ENCODE measurements around the gene MYORG.
"Not testable (repeated sequence)": the region's sequence is repeated elsewhere in the genome, so short reads cannot be mapped to it uniquely, and the experiment has no call there.

Gene MYORG

GRCh38 chr9:34368796-34369195, 7.9 kb downstream of the MYORG start:
- not testable (repeated sequence) for DNase-seq (ENCODE audit: low spot score)

DNA sequence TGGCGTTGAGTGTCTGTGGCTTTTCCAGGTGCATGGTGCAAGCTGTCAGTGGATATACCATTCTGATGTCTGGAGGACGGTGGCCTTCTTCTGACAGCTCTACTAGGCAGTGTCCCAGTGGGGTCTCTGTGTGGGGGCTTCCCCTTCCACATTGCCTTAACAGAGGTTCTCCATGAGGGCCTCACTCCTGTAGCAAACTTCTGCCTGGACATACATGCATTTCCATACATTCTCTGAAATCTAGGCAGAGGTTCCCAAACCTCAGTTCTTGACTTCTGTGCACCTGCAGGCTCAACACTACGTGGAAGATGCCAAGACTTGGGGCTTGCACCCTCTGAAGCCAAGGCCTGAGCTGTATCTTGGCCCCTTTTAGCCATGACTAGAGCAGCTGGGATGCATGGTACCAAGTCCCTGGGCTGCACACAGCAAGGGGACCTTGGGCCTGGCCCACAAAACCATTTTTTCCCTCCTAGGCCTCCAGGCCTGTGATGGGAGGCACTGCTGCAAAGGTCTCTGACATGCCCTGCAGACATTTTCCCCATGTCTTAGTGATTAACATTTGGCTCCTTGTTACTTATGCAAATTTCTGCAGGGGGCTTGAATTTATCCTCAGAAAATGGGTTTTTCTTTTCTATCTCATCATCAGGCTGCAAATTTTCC, 8.8 kb downstream of the MYORG start:
- not testable (repeated sequence) for DNase-seq (ENCODE audit: low spot score)

- no peak for DNase-seq (ENCODE audit: low spot score)
These were observed 10.3 kb downstream of the MYORG start for GRCh38 chr9:34366365-34366764.

- DNase-seq (ENCODE audit: low spot score), result no peak
These were observed 11.4 kb downstream of the MYORG start for GRCh38 chr9:34365282-34365681.

DNA sequence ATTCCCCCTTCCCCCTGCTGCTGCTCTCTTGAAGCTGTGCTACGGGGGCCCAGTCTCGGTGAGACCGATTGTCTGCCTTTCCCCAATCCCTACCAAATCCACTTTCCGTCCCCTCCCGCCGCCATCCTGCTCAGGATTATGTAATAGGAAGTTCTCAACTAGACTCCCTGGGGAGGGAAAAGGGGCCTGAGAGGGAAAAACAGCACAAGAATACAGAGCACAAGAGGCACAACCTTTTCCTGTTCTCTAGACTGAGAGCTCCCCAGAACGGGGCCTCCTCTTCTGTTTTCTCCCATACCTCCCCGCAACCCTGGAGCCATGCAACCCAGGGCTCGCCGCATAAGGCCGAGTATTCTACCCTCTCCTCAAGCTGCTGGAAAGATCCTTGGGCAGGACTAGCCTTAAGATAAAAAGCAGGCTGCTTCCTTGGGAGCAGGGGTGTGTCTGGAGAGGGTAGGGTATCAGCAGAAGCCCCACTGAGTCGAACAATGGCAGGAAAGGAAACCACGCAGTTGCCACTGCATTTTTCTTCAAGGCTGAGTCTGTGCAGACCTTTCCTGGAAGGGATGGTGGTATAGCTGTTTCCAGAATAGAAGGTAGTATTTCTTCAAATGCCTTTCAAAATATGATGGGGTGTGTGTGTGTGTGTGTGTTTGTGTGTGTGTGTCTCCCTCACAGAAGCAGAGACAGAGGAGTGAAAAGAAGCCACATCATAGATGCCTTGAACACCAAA, 12.9 kb downstream of the MYORG start:
- DNase-seq (ENCODE audit: low spot score), result no peak

GRCh38 chr9:34362614-34363214, 14.0 kb downstream of the MYORG start:
- DNase-seq (ENCODE audit: low spot score), result no peak

DNA sequence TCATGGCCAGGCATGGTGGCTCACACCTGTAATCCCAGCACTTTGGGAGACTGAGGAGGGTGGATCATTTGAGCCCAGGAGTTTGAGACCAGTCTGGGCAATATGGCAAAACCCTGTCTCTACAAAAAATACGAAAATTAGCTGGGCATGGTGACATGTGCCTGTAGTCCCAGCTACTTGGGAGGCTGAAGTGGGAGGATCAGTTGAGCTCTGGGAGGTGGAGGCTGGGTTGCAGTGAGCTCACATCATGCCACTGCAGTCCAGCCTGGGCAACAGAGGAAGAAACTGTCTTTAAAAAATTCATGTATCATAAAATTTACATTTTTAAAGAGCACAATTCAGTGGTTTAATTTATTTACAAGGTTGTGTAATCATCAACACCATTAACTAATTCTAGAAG, 23.7 kb downstream of the MYORG start:
- DNase-seq (ENCODE audit: low spot score), result not testable (repeated sequence)

DNA sequence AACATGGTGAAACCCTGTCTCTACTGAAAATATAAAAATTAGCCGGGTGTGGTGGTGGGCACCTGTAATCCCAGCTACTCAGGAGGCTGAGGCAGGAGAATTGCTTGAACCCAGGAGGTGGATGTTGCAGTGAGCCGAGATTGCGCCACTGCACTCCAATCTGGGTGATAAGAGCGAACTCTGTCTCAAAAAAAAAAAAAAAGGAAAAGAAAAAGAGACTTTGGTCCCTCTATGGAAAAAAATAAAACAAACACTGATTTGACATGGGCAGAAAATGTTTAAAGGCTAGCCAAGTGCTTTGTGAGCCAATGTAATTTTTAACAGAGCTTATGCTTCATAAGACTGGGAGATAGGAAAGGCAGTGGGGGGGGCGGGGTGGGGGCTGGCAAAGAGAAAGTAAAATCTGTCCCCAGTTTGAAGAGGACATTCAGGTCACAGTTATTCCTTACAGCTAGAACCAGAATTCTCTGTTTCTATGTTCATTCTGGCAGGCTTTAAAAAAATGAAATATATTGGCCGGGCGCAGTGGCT, 24.5 kb downstream of the MYORG start:
- not testable (repeated sequence) for DNase-seq (ENCODE audit: low spot score)

DNA sequence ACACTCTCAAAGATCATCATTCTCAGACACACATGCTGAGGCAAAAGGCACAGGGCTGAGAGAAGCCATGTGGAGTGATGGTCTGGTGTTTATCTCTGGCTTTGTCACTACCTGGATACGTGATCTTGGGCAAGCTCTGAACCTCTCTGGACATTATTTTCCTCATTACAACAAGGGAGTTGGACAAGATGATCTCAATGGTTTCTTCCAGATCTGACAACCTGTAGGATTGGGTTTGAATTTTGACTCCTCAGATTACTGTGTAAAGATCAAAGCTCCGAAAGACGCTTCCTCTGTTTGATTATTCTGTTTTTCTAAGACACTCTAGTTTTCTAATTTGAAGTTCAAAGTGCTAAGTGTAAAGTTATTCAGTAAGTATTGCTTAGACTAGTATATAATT, 27.4 kb downstream of the MYORG start:
- DNase-seq (ENCODE audit: low spot score), result no peak

DNA sequence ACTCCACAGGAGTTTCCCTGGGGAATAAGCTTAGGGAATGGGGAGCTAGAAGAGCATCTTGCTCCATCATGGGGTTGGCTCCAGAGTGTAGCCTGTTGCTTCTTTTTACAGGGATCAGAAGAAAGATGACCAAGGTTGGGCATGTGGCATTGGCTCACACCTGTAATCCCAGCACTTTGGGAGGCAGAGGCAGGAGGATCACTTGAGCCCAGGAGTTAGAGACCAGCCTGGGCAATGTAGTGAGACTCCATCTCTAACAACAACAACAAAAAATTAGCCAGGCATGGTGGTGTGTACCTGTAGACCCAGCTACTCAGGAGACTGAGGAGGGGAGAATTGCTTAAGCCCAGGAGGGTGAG, 28.9 kb downstream of the MYORG start:
- DNase-seq (ENCODE audit: low spot score), result no peak

DNA sequence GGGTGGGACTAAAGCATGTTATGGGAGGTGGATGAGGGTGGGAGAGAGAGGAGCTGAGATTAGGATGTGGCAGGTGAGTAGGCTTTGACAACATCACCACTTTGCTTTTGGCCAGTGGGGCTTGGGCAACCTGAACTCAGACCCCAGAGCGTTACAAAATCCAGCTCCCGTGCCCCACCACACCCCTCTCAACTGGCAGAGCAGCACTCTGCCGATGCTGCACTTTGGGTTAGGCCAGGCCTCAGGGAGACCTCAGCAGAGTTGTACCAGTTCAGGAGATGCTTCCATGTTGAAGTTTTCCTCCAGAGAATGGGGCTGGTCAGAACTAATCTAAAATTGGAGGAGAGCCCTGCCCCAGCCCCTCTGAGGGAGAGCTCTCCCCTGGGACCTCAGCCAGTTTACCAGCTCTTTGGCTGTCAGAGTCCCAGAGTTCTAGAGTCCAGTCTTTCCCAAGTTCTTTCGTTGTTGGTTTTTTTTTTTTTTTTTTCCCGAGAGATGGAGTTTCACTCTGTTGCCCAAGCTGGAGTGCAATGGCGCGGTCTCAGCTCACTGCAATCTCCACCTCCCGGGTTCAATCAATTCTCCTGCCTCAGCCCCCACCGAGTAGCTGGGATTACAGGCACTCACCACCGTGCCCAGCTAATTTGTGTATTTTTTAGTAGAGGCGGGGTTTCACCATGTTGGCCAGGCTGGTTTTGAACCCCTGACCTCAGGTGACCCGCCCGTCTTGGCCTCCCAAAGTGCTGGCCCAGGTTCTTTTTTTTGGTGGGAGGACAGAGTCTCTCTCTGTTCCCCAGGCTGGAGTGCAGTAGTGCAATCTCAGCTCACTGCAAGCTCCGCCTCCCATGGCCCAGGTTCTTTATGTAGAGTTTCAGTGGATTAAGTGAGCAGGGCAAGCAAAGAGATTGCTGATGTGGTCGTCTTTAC, 29.6 kb downstream of the MYORG start:
- DNase-seq (ENCODE audit: low spot score), result no peak

GRCh38 chr9:34343605-34344004, 33.1 kb downstream of the MYORG start:
- DNase-seq (ENCODE audit: low spot score), result no peak

DNA sequence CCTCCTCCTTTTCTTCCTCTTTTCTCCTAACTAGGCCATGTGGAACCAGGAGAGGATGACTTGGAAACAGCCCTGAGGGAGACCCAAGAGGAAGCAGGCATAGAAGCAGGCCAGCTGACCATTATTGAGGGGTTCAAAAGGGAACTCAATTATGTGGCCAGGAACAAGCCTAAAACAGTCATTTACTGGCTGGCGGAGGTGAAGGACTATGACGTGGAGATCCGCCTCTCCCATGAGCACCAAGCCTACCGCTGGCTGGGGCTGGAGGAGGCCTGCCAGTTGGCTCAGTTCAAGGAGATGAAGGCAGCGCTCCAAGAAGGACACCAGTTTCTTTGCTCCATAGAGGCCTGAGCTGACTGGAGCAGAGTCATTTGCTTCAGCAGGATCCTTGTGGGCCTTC, 33.6 kb downstream of the MYORG start:
- no peak for DNase-seq (ENCODE audit: low spot score)

- DNase-seq (ENCODE audit: low spot score), result no peak
These were observed 34.9 kb downstream of the MYORG start for GRCh38 chr9:34341659-34342295.

- DNase-seq (ENCODE audit: low spot score), result no peak
These were observed 37.9 kb downstream of the MYORG start for GRCh38 chr9:34338665-34339385.

GRCh38 chr9:34338079-34338478, 38.6 kb downstream of the MYORG start:
- not testable (repeated sequence) for DNase-seq (ENCODE audit: low spot score)

- DNase-seq (ENCODE audit: low spot score), result no peak
These were observed 39.3 kb downstream of the MYORG start for GRCh38 chr9:34337403-34337802.

GRCh38 chr9:34335376-34335775, 41.3 kb downstream of the MYORG start:
- DNase-seq (ENCODE audit: low spot score), result no peak

GRCh38 chr9:34334916-34335315, 41.8 kb downstream of the MYORG start:
- DNase-seq (ENCODE audit: low spot score), result no peak

GRCh38 chr9:34334337-34334824, 42.3 kb downstream of the MYORG start:
- DNase-seq (ENCODE audit: low spot score), result no peak

GRCh38 chr9:34333836-34334235, 42.9 kb downstream of the MYORG start:
- DNase-seq (ENCODE audit: low spot score), result no peak

Data from activated CD4-positive, alpha-beta T cell treated with anti-CD3 and anti-CD28 coated beads, Interleukin-2, Interleukin-4, amounts not matched to agents 100 ng/mL and 50 ng/mL, durations not matched to agents 16 hours and 8 hours (primary cell).